ENCODE measurements around the gene SPSB4.

DNA sequence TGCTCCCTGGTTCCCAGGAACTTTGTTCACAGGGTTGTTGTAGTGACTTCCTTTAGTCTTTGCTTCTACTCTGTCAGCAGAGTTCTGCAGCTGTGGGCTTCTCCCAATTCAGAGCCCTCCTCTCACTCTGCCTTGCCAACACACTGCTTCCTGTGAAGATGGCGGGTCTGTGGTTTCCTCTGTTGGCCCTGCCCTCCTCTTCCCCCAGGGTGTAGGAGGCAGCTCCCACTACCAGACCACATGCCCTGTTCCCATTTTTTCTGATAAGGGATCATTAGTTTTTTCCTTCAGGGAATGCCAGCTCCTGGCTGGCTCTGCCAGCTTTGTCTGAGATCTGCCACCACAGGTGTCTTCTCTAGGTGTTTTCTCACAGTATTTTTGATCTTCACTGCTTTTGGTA lies 12.7 kb downstream of the SPSB4 start:
- TF ChIP-seq, protein P1, sequence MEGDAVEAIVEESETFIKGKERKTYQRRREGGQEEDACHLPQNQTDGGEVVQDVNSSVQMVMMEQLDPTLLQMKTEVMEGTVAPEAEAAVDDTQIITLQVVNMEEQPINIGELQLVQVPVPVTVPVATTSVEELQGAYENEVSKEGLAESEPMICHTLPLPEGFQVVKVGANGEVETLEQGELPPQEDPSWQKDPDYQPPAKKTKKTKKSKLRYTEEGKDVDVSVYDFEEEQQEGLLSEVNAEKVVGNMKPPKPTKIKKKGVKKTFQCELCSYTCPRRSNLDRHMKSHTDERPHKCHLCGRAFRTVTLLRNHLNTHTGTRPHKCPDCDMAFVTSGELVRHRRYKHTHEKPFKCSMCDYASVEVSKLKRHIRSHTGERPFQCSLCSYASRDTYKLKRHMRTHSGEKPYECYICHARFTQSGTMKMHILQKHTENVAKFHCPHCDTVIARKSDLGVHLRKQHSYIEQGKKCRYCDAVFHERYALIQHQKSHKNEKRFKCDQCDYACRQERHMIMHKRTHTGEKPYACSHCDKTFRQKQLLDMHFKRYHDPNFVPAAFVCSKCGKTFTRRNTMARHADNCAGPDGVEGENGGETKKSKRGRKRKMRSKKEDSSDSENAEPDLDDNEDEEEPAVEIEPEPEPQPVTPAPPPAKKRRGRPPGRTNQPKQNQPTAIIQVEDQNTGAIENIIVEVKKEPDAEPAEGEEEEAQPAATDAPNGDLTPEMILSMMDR (conservative IDR thresholded peaks at IDR 0.05 in 1 of 2, IDR thresholded peaks at IDR 0.05 in 1 of 2; ENCODE audit: low read depth in 1 of 2, low read length in 2 of 2), result no peak
- no peak for TF ChIP-seq EZH2 (IDR thresholded peaks at IDR 0.05; ENCODE audit: low read length, missing control alignments)
